Ovary (tissue), 3 donors: ENCODE data around the gene WDR18.

ENCODE experiments used
- CTCF ChIP-seq, 3 donors: fragments of 450-650 bp in 2 of 3; fragments of 200-600 bp in 1 of 3; IDR thresholded peaks; one replicate each; pipeline versions ENCODE4 v1.5.1 to v1.8.0; 2016 to 2022; ENCODE audit warnings: antibody characterized with exemption in 3 of 3, mild to moderate bottlenecking in 1 of 3
- EP300 ChIP-seq: sonication (generic); formaldehyde crosslinking; IDR thresholded peaks from one replicate; pipeline ENCODE4 v1.6.1; 2017; ENCODE audit warnings: antibody characterized with exemption
- donor health status: DM: no; HTN: no; CAD: no.

GRCh38 chr19:952680-953444, 31.3 kb upstream of the WDR18 start:
- TF ChIP-seq CTCF (IDR thresholded peaks at IDR 0.05): no peak
- TF ChIP-seq EP300: no peak
